HG03460 (cell line): Measurements from ENCODE around the gene MRPL10.

ENCODE experiments used
- ATAC-seq: cut with Tn5 transposase; IDR thresholded peaks from one replicate; pipeline ENCODE4 v1.9.1; 2021; ENCODE audit not compliant: unreplicated experiment

The MRPL10 gene

GRCh38 chr17:47860386-47860785 is 29.0 kb upstream of the MRPL10 start:
- no peak for ATAC-seq

GRCh38 chr17:47857551-47858455 is 26.5 kb upstream of the MRPL10 start:
- ATAC-seq = no peak

- no peak for ATAC-seq
Observed at GRCh38 chr17:47856830-47857229, 25.5 kb upstream of the MRPL10 start.

GRCh38 chr17:47855737-47856136 is 24.4 kb upstream of the MRPL10 start:
- no peak for ATAC-seq

- ATAC-seq = no peak
Observed at GRCh38 chr17:47853616-47854015, 22.3 kb upstream of the MRPL10 start.

GRCh38 chr17:47852113-47852949 is 21.0 kb upstream of the MRPL10 start:
- no peak for ATAC-seq

- ATAC-seq = no peak
Observed at GRCh38 chr17:47851764-47852112, 20.4 kb upstream of the MRPL10 start.

- ATAC-seq = no peak
Observed at GRCh38 chr17:47850692-47851573, 19.6 kb upstream of the MRPL10 start, which contains the start of gene SP6. Gene SP6, minus strand, starts transcription at chr17:47851163. Its CDS starts 2,734 bp downstream, at chr17:47848429.

GRCh38 chr17:47850373-47850691 is 19.0 kb upstream of the MRPL10 start:
- no peak for ATAC-seq

- no peak for ATAC-seq
Observed at GRCh38 chr17:47848198-47848513, 16.8 kb upstream of the MRPL10 start.

GRCh38 chr17:47847341-47848197 is 16.2 kb upstream of the MRPL10 start:
- no peak for ATAC-seq

- ATAC-seq = no peak
Observed at GRCh38 chr17:47846716-47847340, 15.5 kb upstream of the MRPL10 start.

GRCh38 chr17:47845716-47846075 is 14.4 kb upstream of the MRPL10 start:
- no peak for ATAC-seq

- ATAC-seq = no peak
Observed at GRCh38 chr17:47844814-47845715, 13.7 kb upstream of the MRPL10 start.

- ATAC-seq = no peak
Observed at GRCh38 chr17:47844227-47844626, 12.9 kb upstream of the MRPL10 start.

GRCh38 chr17:47843391-47843730 is 12.0 kb upstream of the MRPL10 start:
- no peak for ATAC-seq

- no peak for ATAC-seq
Observed at GRCh38 chr17:47841488-47842291, 10.3 kb upstream of the MRPL10 start.
